HG03439 (cell line): ENCODE data around the gene CD93.

Experiments used
- ATAC-seq: cut with Tn5 transposase; IDR thresholded peaks from one replicate; pipeline ENCODE4 v1.9.1; 2021; ENCODE audit warnings: mild to moderate bottlenecking, moderate library complexity; ENCODE audit not compliant: unreplicated experiment

CD93 gene

DNA sequence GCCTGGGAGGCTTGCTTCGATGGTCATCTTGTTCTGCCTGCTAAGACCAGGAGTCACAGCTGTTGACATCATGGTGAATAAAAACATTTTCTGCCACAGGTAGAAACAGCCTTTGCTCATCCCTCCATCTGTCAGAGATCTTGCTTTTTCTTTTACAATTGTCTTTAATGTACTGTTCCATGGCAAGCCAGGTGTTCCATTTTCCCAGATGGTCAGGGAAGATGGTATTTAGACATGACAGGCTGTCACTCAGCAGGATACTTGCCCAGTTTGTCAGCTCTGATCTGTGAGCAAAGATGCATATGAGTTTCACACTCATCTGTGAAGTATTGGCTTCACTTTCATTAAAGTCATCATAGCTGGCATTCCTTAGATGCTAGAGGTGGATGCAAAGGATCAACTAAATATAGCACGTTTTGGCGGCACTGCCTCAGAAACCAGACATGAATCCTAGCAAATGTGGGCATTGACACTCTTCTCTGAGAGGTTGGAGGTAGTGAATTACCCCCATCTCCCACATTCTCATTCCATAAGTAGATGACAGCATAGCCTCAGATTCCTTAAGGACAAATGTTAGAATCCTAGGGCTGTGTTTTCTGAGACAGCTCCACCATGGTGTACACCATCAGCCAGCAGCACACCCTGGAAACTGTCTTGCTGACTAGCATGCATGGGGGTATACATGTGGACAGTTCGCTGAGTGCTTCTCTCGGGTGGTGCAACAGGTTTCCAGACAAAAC, 46.8 kb downstream of the CD93 start:
- ATAC-seq: no peak

DNA sequence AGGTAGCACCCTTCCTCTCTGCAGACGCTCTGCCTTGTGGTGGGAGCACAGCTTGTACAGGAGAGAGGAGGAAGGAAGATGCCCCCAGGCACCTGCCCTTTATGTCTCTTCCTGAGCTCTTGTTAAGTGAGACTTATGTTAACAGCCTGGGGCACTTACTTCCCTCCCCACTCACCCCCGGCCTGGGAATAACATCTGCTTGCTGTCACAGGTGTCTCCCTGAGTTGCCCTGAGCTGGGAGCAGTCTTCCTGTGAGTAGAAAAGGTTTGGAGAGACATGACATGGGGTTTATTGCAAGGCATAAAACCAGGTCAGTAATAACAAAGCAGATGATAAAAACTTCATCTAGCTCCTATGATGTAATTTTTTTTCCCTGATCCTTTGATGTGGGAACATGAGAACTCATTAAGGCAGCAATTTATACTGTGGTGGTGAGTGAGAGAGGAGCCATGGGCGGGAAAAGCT, 49.1 kb downstream of the CD93 start:
- no peak for ATAC-seq

DNA sequence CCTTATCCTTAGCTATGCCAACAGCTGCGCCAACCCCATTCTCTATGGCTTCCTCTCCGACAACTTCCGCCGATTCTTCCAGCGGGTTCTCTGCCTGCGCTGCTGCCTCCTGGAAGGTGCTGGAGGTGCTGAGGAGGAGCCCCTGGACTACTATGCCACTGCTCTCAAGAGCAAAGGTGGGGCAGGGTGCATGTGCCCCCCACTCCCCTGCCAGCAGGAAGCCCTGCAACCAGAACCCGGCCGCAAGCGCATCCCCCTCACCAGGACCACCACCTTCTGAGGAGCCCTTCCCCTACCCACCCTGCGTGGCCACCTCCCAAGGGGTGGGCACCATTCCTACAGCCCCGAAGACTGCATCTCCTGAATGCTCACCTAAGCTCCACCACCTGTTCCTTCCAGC, 49.8 kb downstream of the CD93 start:
- no peak for ATAC-seq

DNA sequence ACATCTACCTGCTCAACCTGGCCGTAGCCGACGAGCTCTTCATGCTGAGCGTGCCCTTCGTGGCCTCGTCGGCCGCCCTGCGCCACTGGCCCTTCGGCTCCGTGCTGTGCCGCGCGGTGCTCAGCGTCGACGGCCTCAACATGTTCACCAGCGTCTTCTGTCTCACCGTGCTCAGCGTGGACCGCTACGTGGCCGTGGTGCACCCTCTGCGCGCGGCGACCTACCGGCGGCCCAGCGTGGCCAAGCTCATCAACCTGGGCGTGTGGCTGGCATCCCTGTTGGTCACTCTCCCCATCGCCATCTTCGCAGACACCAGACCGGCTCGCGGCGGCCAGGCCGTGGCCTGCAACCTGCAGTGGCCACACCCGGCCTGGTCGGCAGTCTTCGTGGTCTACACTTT, 50.4 kb downstream of the CD93 start:
- ATAC-seq: no peak

DNA sequence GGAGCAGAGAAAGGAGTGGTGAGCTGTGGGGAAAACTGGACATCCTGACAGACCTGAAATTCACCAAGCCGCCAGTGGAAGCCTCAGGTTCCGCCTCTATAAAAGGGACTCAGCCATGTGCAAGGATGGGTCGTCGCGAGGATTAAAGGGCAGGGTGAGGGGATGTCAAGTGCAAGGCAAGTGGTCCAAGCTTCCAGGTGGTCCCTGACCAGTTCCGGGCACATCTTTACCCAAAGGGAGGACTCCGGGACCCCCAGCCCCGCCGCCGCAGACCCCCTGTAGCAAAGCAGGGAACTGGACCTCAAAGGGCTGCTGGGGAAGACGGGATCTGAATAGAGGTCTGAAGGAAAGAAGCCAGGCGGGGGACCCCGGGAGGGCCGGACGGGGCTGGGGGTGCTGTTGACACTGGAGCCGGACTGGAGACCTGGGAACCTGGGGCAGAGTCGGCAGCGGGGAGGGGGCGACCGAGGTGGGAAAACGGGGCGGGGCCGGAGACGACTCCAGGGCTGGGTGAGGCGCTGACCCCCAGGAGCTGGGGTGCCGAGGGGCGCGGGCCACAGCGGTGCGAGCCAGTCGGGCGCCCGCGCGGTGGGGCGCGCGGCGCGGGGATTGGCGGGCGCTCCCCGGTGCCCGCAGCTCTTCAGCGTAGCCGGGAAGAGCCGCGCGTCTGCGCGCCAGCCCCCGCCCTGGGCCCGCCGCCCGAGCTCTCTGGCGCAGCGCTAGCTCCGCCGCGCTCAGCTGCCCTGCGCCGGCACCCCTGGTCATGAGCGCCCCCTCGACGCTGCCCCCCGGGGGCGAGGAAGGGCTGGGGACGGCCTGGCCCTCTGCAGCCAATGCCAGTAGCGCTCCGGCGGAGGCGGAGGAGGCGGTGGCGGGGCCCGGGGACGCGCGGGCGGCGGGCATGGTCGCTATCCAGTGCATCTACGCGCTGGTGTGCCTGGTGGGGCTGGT, 51.1 kb downstream of the CD93 start, which contains the start of gene SSTR4:
Gene SSTR4, plus strand, starts transcription at position 592 of the 951 bp plus-strand sequence. Its CDS starts 172 bp downstream, at position 764.
- ATAC-seq: no peak

DNA sequence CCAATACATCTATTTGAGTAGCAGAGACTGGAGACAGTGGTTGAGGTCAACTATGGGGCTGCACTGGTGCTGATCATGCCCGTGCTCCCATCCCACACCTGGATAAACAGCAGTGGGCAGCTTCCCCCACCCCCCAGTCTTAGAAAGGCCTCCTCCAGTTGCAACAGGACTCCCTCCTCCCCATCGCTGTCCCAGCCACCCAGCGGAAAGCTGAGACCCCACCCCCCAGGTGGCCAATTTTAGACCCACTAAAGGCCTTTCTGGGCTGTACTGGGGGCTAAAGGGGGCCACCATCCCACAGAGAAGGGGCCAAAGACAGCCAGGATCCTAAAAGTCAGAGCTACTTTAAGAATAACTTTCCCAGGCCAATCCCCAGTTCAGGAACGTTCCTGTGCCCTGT, 52.2 kb downstream of the CD93 start:
- ATAC-seq: no peak

DNA sequence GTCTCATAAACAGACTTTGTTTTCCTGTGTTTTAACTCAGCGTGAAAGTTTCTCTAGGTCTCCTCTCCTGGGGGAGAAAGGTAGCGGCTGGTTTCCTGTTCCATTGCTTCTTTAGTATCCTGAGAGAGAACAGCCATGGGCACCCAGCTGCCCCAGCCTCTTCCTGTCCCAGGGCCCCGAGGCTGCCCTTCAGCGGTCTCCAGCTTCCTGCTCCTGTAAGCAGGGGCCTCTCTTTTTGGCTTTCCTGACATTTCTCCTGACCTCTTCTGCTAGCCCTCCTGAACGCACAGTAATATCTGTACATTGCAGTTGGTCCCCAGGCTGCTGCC, 53.4 kb downstream of the CD93 start:
- no peak for ATAC-seq

DNA sequence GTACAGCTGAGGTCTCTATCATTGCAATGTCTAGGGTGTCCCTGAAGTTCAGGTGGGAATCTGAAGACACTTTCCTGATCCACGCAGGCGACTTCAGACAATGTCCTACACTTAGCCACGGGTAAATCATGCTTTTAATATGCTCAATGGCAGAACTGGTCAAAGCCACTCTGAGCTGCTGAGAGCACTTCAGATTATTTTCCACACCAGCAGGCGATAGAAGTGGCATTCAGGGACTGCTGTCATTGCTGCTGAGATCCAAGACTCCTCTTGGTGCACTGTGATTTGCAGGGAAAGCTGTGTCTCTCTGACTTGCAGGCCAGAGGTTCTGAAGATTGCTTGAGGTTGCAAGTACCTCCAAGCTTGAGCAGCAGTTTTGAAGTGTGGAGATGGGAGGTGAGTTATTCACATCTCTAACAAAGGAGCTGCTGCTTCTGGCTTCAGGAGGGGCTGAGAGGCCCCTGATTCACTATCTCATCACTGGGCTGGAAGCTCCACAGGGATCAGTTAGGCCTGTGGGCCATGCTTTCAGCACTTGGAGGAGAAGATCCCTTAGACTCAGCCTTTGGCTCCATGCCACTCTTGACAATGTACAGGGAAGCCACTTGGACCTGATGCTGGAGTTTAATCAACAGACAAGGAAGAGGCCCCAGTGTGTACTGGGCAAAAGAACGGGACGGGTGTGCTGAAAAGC, 53.9 kb downstream of the CD93 start:
- no peak for ATAC-seq

DNA sequence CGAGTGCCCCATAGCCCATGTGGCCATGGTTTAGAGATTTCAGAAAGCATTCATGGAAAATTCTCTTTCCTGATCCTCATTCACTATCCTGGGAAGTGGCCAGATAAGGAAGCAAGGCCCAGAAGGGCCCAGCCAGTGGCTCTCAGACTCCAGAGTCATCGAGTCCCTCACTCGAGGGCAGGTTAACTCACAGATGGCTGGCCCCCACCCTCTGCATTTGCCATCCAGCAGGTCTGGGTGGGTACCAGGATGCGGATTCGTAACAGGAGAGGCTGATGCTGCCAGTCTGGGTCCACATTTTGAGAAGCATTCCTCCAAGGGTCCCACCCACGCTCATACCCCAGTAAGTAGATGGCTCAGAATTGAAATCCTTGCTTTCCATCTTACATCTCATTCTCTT, 54.8 kb downstream of the CD93 start:
- no peak for ATAC-seq
